ENCODE measurements around the gene SLC6A17.

DNA sequence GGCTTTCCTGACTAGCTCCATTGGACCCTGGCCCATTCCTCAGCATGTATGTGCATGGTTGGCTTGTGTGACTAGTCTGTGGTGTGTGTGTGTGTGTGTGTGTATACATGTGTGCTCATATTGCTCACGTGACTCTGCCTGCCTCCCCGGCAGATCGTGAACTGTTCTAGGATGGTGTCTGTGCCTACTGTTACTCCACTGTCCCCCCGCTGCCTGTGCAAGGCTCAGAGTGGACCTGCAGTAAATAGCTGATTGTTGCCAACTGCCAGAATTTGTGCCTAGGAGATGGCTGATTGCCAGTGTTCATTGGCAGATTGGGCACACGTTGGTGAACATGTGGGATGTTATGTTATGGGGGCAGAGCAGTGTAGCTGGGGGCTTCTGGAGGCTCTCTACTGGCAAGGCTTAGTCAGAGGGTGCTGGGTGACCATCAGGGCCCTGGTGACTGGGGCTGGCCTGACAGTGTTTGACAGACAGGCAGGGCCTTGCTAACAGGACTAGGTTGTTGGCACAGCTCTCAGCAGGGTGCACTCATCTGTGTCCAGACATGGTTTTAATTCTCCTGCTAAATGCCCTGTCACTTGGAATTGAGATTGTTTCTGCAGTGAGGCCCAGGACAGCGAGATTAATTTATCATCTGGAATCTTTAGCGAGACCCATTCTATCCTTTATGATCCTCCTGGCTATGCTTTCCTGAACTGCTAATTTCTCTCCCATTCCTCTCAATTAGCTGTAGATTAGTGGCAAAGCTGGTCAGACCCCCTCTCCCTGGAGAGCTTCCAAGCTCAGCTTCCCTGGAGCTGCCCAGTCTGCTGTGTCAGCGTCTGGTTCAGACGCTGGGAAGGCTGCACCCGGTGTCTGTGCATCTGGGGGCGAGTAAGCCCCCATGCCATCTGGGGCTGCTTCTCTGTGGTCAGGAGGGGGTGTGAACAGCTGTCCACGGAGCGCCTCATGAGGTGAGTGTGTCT is 20.8 kb downstream of the SLC6A17 start:
- TF ChIP-seq, protein P1, sequence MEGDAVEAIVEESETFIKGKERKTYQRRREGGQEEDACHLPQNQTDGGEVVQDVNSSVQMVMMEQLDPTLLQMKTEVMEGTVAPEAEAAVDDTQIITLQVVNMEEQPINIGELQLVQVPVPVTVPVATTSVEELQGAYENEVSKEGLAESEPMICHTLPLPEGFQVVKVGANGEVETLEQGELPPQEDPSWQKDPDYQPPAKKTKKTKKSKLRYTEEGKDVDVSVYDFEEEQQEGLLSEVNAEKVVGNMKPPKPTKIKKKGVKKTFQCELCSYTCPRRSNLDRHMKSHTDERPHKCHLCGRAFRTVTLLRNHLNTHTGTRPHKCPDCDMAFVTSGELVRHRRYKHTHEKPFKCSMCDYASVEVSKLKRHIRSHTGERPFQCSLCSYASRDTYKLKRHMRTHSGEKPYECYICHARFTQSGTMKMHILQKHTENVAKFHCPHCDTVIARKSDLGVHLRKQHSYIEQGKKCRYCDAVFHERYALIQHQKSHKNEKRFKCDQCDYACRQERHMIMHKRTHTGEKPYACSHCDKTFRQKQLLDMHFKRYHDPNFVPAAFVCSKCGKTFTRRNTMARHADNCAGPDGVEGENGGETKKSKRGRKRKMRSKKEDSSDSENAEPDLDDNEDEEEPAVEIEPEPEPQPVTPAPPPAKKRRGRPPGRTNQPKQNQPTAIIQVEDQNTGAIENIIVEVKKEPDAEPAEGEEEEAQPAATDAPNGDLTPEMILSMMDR (IDR thresholded peaks at IDR 0.05; ENCODE audit: low read depth, low read length), result no peak
- TF ChIP-seq POLR2A (IDR thresholded peaks at IDR 0.05; ENCODE audit: extremely low read depth, insufficient read length) (no peak), MYC (IDR thresholded peaks at IDR 0.05; ENCODE audit: low read depth, low read length) (no peak)
- TF ChIP-seq, protein P2, sequence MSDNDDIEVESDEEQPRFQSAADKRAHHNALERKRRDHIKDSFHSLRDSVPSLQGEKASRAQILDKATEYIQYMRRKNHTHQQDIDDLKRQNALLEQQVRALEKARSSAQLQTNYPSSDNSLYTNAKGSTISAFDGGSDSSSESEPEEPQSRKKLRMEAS (IDR thresholded peaks at IDR 0.05; ENCODE audit: low read depth, low read length), result no peak

All from NB4 (cell line).